HG03469 (cell line): ENCODE results near the gene NOP53.
"Not testable (repeated sequence)": the region's sequence is repeated elsewhere in the genome, so short reads cannot be mapped to it uniquely, and the experiment has no call there.

Experiments used
- ATAC-seq: cut with Tn5 transposase; IDR thresholded peaks from one replicate; pipeline ENCODE4 v1.9.1; 2021; ENCODE audit warnings: mild to moderate bottlenecking, moderate library complexity, moderate number of reproducible peaks; ENCODE audit not compliant: unreplicated experiment

The NOP53 gene

DNA sequence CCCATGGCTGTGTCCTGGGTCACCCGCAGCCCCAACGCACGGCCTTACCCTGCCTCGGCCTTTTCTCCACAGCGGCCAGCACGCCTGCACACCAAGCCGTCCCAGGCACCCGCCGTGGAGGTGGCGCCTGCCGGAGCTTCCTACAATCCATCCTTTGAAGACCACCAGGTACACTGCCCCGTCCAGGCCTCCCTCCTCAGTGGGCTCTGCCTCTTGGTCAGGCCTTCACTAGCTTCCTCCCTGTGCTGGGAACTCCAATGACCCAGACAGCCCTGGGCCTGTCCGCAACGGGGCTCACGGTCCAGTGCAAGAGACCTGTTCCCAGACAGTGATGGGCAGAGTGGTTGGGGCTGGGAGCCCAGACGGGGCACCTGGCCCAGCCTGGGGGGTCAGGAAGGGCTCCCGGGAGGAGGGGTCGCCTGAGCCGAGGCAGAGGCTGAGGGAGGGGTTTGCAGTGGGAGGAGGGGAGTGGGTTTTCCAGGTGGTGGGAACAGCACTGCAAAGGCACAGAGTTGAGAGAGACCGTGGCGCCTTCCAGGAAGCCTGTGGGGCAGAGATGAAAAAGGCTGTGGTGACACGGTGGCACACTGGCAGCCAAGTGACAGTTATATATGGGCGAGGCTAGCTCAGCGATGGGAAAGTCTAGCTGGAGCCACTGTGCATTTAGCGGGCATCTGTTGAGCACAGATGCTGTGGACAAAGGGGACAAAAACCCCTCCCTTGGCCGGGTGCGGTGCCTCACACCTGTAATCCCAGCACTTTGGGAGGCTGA is 7.3 kb downstream of the NOP53 start:
- no peak for ATAC-seq

DNA sequence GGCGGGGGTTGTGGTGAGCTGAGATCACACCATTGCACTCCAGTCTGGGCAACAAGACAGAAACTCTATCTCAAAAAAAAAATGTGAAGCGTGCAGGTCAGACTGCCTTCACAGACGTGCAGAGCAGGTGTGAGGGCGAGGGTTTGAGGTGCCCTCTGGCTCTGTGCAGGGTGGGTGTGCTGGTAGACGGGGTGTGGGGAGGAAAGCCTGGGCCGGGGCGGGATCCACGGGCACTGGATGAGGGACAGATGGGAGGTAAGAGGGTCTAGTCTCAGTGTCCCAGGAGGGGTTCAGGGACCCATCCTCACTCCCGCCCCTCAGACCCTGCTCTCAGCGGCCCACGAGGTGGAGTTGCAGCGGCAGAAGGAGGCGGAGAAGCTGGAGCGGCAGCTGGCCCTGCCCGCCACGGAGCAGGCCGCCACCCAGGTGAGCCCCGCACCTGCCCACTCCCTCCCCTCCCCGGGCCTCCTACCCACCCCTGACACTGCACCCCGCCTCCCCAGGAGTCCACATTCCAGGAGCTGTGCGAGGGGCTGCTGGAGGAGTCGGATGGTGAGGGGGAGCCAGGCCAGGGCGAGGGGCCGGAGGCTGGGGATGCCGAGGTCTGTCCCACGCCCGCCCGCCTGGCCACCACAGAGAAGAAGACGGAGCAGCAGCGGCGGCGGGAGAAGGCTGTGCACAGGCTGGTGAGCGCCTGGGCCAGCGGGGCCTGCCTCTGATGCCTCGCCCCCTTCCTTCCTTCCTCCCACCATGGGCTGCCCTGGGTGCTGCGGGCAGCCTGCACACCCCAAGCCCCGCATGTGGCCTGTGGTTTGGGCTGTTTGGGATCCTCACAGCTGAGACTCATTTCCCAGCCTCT is 9.1 kb downstream of the NOP53 start:
- no peak for ATAC-seq

DNA sequence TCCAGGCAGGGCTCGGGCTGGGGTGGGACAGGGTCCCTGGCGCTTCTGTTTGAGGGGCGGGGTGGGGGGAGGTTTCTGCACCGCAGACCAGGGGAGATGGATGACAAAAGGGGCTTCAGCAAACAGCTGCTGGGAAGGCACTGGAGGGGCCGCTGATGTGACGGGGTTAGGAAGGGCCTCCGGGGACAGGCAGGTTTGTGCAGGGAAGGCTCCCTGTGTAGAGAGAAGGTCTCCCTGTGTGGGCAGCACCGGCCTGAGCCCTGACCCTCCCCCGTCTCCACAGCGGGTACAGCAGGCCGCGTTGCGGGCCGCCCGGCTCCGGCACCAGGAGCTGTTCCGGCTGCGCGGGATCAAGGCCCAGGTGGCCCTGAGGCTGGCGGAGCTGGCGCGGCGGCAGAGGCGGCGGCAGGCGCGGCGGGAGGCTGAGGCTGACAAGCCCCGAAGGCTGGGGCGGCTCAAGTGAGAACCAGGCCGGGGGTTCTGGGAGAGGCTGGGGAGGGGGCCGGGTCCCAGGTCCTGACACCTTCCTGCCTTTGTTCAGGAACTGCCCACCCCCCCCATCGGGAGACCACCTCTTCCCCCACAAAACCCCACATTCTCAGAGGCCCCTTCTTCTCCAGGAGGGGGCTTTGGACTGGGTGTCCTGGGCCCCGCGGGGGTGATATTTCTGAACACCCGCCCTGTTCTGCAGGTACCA is 9.9 kb downstream of the NOP53 start:
- ATAC-seq = no peak

DNA sequence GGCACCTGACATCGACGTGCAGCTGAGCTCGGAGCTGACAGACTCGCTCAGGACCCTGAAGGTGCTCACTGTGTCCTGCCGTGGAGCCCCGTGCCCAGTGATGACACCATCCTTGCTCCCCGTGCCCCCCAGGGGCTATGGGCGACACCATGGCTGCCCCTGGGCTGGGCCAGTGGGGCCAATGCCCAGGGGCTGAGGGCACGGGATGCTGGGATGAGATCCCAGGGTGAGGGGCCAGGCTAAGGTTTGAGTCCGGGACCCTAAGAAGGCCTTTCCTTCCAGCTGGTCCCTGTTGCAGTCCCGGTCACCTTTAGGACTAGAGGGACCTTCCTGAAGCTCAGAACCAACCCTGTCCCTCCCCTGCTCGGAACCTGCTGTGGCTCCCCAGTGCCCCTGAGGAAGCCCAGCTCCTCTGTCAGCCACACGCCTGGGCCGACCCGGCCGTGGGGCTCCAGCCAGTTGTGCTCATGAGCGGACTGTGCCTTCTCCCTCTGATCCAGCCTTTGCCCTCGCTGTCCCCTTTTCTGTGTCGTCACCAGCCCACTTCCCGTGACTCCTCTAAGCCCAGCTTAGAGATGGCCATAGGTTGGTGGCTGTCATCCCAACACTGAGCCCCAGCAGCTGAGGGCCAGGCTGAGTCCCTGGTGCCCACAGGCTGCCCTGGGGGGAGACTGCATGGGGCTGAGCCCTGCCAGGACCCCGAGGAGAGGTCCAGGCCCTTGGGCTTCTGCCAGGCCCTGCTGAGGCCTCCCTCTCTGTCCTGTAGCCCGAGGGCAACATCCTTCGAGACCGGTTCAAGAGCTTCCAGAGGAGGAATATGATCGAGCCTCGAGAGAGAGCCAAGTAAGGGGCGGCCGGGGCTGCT is 10.6 kb downstream of the NOP53 start:
- no peak for ATAC-seq

DNA sequence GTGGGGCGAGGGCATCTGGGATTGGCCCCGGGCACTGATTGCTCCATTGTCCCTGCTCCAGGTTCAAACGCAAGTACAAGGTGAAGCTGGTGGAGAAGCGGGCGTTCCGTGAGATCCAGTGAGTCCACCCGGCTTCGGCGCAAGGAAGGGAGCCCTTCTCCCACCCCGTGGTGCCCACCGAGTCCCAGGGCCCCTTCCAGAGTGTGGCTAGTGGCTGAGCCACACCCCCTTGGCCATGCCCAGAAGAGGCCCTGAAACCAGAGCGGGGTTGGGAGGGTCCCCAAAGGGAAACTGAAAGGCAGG is 11.2 kb downstream of the NOP53 start:
- ATAC-seq = no peak

- ATAC-seq = no peak
These were observed 11.7 kb downstream of the NOP53 start for GRCh38 chr19:47756953-47757608.

DNA sequence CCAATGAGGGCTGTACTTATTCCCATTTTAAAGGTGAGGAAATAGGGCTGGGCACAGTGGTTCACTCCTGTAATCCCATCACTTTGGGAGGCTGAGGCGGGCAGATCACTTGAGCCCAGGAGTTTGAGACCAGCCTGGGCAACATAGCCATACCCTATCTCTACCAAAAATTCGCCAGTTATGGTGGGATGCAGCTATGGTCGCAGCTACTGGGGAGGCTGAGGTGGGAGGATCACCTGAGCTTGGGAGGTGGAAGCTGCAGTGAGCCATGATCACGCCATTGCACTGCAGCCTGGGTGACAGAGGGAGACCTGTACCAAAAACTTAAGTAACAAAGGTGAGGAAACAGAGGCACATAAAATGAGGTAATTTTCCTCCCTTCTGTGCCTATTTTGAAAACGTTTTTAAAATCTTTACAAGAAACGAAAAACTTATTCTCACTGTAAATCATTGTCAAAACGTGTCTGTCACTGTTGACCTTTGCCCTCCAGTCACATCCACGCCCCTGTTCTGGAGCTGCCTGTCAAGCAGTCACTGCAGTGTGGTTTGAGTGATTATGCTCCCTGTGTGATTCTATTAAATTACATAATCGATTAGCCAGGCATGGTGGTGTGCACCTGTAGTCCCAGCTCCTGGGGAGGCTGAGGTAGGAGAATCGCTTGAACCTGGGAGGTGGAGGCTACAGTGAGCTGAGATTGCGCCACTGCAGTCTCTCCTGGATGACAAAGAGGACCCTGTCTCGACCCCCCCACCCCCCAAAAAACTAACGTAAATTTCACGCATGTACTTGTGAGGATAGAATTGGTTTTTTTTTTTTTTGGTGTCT is 12.5 kb downstream of the NOP53 start:
- ATAC-seq = no peak

GRCh38 chr19:47758443-47758804 is 13.1 kb downstream of the NOP53 start:
- no peak for ATAC-seq

GRCh38 chr19:47760632-47760999 is 15.3 kb downstream of the NOP53 start:
- no peak for ATAC-seq

GRCh38 chr19:47761566-47761965 is 16.2 kb downstream of the NOP53 start:
- no peak for ATAC-seq

DNA sequence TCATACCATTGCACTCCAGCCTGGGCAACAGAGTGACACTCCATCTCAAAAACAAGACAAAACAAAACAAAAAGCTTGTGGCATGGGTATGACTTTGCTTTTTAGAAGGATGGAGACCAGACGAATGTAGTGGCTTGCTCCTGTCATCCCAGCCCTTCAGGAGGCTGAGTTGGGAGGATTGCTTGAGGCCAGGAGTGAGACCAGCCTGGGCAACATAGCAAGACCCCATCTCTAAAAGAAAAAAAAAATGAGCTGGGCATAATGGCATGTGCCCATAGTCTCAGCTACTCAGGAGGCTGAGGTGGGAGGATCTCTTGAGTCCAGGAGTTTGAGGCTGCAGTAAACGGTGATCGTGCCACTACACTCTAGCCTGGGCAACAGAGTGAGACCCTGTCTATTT is 16.8 kb downstream of the NOP53 start:
- ATAC-seq = no peak

- ATAC-seq = no peak
These were observed 17.4 kb downstream of the NOP53 start for GRCh38 chr19:47762615-47763308.

- not testable (repeated sequence) for ATAC-seq
These were observed 19.4 kb downstream of the NOP53 start for GRCh38 chr19:47764705-47765104.

- no peak for ATAC-seq
These were observed 20.4 kb downstream of the NOP53 start for GRCh38 chr19:47765523-47766358.

GRCh38 chr19:47766359-47766620 is 20.9 kb downstream of the NOP53 start:
- no peak for ATAC-seq

- ATAC-seq = no peak
These were observed 21.3 kb downstream of the NOP53 start for GRCh38 chr19:47766670-47767069.

GRCh38 chr19:47767349-47767748 is 22.0 kb downstream of the NOP53 start:
- ATAC-seq = no peak

DNA sequence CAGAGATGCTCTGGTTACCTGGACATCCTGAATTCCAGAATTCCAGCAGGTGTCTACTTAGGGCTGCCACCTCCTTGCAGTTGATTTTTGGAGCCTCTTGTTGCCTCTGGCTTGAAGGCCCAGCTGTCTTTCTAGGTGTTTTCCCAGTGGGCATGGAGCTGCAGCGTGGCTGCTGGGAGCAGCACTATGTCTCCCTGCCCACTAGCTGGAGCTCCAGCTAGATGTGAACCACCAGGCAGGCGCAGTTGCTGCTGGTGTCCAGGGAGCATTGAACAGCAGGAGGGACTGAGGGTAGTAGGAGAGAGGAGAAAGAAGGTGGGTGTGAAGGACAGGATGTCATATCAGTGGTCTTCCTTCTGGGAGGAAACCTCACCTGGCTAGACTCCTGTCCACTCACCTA is 23.3 kb downstream of the NOP53 start:
- no peak for ATAC-seq
